Astrocyte (in vitro differentiated cells and primary cell): Measurements from ENCODE around the gene ATP4B. TPM values are rescaled to one million over a fixed set of nuclear protein-coding genes. Genes with fewer than 3 reads are reported as not detected.
A peak's percentile ranks its signal among the peaks of the same experiment; 100 is the strongest.
"Not testable (repeated sequence)": the region's sequence is repeated elsewhere in the genome, so short reads cannot be mapped to it uniquely, and the experiment has no call there.

Source experiments
- DNase-seq: peaks from one replicate; pipeline ENCODE4 v3.0.0-alpha.2; 2010; ENCODE audit warnings: low read depth
- FAIRE-seq: peaks from 2 replicates; lab custom pipeline; 2011; peaks lifted over from hg19 to GRCh38; lab: Jason Lieb, UNC
- H2AFZ ChIP-seq: 2 replicates; pipeline ENCODE4 v1.6.0; 2012; ENCODE audit warnings: low read depth, low read length, inconsistent platforms
- H3K27ac ChIP-seq: 2 replicates; pipeline ENCODE4 v1.5.1; 2011; ENCODE audit warnings: low read depth, low read length, inconsistent platforms
- H3K27me3 ChIP-seq: 2 replicates; pipeline ENCODE4 v1.6.0; 2011; ENCODE audit warnings: low read length, inconsistent platforms; ENCODE audit not compliant: insufficient read depth
- H3K36me3 ChIP-seq: 2 replicates; pipeline ENCODE4 v1.5.1; 2011; ENCODE audit warnings: low read length, inconsistent platforms; ENCODE audit not compliant: insufficient read depth
- H3K4me1 ChIP-seq: 2 replicates; pipeline ENCODE4 v1.5.1; 2011; ENCODE audit warnings: low read length, inconsistent platforms; ENCODE audit not compliant: insufficient read depth
- H3K4me2 ChIP-seq: 2 replicates; pipeline ENCODE4 v1.6.0; 2012; ENCODE audit warnings: low read length, inconsistent platforms
- H3K4me3 ChIP-seq: 2 replicates; pipeline ENCODE4 v1.5.1; 2011; ENCODE audit warnings: low read depth, mild to moderate bottlenecking, low read length, inconsistent platforms; ENCODE audit not compliant: insufficient read depth
- H3K79me2 ChIP-seq: 2 replicates; pipeline ENCODE4 v1.6.0; 2012; ENCODE audit warnings: mild to moderate bottlenecking, low read length, inconsistent platforms; ENCODE audit not compliant: insufficient read depth
- H3K9ac ChIP-seq: 2 replicates; pipeline ENCODE4 v1.6.0; 2012; ENCODE audit warnings: mild to moderate bottlenecking, low read length, inconsistent platforms
- H3K9me3 ChIP-seq: 2 replicates; pipeline ENCODE4 v1.5.1; 2012; ENCODE audit warnings: low read depth, mild to moderate bottlenecking, low read length, inconsistent platforms; ENCODE audit not compliant: insufficient read depth
- H4K20me1 ChIP-seq: 2 replicates; pipeline ENCODE4 v1.6.0; 2012; ENCODE audit warnings: low read length, inconsistent platforms; ENCODE audit not compliant: insufficient read depth
- H3K27ac Mint-ChIP-seq: one replicate; pipeline ENCODE4 v1.8.0; 2021; ENCODE audit warnings: mild to moderate bottlenecking, mixed read lengths; ENCODE audit not compliant: unreplicated experiment
- H3K27me3 Mint-ChIP-seq: one replicate; pipeline ENCODE4 v1.8.0; 2021; ENCODE audit warnings: low read depth, mixed read lengths; ENCODE audit not compliant: unreplicated experiment
- H3K36me3 Mint-ChIP-seq: one replicate; pipeline ENCODE4 v1.8.0; 2021; ENCODE audit warnings: low read depth, mixed read lengths; ENCODE audit not compliant: unreplicated experiment
- H3K4me1 Mint-ChIP-seq: one replicate; pipeline ENCODE4 v1.8.0; 2021; ENCODE audit warnings: low read depth, mixed read lengths; ENCODE audit not compliant: unreplicated experiment
- H3K4me3 Mint-ChIP-seq: one replicate; pipeline ENCODE4 v1.8.0; 2021; ENCODE audit warnings: mild to moderate bottlenecking, moderate library complexity, mixed read lengths; ENCODE audit not compliant: unreplicated experiment
- H3K9me3 Mint-ChIP-seq: one replicate; pipeline ENCODE4 v1.8.0; 2021; ENCODE audit warnings: mild to moderate bottlenecking, mixed read lengths; ENCODE audit not compliant: unreplicated experiment
- EZH2 ChIP-seq: IDR thresholded peaks from 2 replicates; pipeline ENCODE4 v1.6.1; 2012; ENCODE audit warnings: mild to moderate bottlenecking, low read length, inconsistent platforms; ENCODE audit not compliant: insufficient read depth
- total RNA-seq: library from RNA; stranded (reverse); gene quantifications from 2 replicates; pipeline ENCODE4 v1.2.1, GENCODE V29; 2021
- TF ChIP-seq, protein P1 (sequence below): IDR thresholded peaks from 2 replicates; pipeline ENCODE4 v1.5.1; 2011; ENCODE audit warnings: low read depth, mild to moderate bottlenecking, inconsistent platforms, low read length, moderate library complexity; ENCODE audit not compliant: insufficient read depth

The ATP4B gene
- total RNA-seq, 1 donor from 2014 or later, result not detected

DNA sequence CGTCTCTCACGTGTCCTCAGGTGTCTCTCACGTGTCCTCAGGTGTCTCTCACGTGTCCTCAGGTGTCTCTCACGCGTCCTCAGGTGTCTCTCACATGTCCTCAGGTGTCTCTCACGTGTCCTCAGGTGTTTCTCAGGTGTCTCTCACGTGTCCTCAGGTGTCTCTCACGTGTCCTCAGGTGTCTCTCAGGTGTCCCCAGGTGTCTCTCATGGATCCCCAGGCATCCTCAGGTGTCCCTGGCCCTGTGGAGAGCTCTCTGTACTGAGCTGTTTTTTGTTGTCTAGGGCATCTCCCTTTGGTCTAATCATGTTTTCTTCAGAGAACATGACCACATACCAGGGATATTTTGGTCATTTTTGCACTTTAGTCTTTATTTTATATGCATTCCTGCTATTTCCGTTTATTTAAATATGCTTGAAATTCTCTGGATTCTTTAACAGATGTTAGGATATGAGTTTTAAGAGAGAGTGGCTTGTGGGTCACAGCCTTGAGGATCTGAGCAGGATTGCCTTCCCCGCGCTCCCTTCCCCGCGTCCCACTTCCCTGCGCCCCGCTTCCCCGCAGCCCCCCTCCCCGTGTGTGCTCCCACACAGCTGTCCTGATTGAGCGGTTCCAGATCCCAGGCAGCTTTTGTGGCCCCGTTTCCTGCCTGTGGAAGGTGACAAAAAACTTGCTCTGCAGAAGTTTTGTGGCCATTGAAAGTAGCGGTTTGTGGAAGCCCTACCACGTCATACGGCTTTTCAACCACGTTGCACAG, 31.9 kb downstream of the ATP4B start:
- Histone ChIP-seq H3K27ac (no peak overlapping the region), H3K4me1 (peaks cover 10% of the 10 kb centered on the region), H3K36me3 (peaks cover 4% of the 10 kb centered on the region), H3K79me2 (peaks cover 46% of the 10 kb centered on the region), H2AFZ (no peak overlapping the region), H3K9me3 (no peaks in the 10 kb centered on the region), H3K27me3 (no peaks in the 10 kb centered on the region), H3K9ac (no peak overlapping the region), H3K4me3 (no peak overlapping the region), H4K20me1 (peaks cover 80% of the 10 kb centered on the region), H3K4me2 (peak overlapping the region; percentile 62)
- Mint-ChIP-seq H3K9me3 (no peaks in the 10 kb centered on the region), H3K36me3 (peaks cover 20% of the 10 kb centered on the region), H3K4me3 (no peak overlapping the region), H3K27ac (peak overlapping the region; percentile 41), H3K27me3 (no peaks in the 10 kb centered on the region), H3K4me1 (peaks cover 4% of the 10 kb centered on the region)
- FAIRE-seq, result no peak
- no peak for TF ChIP-seq EZH2
- TF ChIP-seq, protein P1, sequence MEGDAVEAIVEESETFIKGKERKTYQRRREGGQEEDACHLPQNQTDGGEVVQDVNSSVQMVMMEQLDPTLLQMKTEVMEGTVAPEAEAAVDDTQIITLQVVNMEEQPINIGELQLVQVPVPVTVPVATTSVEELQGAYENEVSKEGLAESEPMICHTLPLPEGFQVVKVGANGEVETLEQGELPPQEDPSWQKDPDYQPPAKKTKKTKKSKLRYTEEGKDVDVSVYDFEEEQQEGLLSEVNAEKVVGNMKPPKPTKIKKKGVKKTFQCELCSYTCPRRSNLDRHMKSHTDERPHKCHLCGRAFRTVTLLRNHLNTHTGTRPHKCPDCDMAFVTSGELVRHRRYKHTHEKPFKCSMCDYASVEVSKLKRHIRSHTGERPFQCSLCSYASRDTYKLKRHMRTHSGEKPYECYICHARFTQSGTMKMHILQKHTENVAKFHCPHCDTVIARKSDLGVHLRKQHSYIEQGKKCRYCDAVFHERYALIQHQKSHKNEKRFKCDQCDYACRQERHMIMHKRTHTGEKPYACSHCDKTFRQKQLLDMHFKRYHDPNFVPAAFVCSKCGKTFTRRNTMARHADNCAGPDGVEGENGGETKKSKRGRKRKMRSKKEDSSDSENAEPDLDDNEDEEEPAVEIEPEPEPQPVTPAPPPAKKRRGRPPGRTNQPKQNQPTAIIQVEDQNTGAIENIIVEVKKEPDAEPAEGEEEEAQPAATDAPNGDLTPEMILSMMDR, result no peak
- DNase-seq, result peak; percentile 54

DNA sequence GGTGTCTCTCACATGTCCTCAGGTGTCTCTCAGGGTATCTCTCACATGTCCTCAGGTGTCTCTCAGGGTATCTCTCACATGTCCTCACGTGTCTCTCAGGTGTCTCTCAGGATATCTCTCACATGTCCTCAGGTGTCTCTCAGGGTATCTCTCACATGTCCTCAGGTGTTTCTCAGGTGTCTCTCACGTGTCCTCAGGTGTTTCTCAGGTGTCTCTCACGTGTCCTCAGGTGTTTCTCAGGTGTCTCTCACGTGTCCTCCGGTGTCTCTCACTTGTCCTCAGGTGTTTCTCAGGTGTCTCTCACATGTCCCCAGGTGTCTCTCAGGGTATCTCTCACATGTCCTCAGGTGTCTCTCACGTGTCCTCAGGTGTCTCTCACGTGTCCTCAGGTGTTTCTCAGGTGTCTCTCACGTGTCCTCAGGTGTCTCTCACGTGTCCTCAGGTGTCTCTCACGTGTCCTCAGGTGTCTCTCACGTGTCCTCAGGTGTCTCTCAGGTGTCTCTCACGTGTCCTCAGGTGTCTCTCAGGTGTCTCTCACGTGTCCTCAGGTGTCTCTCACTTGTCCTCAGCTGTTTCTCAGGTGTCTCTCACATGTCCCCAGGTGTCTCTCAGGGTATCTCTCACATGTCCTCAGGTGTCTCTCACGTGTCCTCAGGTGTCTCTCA, 33.2 kb downstream of the ATP4B start:
- H3K9me3 Mint-ChIP-seq, DNase-seq, H3K4me1 Mint-ChIP-seq, H3K9me3 ChIP-seq, H3K4me2 ChIP-seq, H3K9ac ChIP-seq, H3K4me3 Mint-ChIP-seq, H3K27me3 ChIP-seq, H3K27ac ChIP-seq, H3K4me3 ChIP-seq, H3K4me1 ChIP-seq, H3K27me3 Mint-ChIP-seq, H3K27ac Mint-ChIP-seq, FAIRE-seq, H3K36me3 ChIP-seq, H2AFZ ChIP-seq: not testable (repeated sequence)
- H3K79me2 ChIP-seq, result peaks cover 42% of the 10 kb centered on the region
- H3K36me3 Mint-ChIP-seq, result peaks cover 20% of the 10 kb centered on the region
- H4K20me1 ChIP-seq, result peaks cover 74% of the 10 kb centered on the region

DNA sequence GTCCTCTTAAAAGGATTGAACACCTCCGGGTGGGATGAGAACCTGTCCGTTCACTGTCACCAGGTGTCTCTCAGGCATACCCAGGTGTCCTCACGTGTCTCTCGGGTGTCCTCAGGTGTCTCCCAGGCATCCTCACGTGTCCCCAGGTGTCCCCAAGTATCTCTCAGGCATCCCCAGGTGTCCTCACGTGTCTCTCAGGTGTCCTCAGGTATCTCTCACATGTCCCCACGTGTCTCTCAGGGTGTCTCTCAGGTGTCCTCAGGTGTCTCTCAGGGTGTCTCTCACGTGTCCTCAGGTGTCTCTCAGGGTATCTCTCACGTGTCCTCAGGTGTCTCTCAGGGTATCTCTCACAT, 33.8 kb downstream of the ATP4B start:
- no peak overlapping the region for H3K4me3 ChIP-seq
- peaks cover 6% of the 10 kb centered on the region for H3K4me1 Mint-ChIP-seq
- peaks cover 20% of the 10 kb centered on the region for H3K36me3 Mint-ChIP-seq
- no peak overlapping the region for H3K4me2 ChIP-seq
- FAIRE-seq (no peak), DNase-seq (no peak)
- H3K9ac ChIP-seq, result no peak overlapping the region
- H3K36me3 ChIP-seq, result peaks cover 2% of the 10 kb centered on the region
- H2AFZ ChIP-seq, result no peak overlapping the region
- no peak overlapping the region for H3K4me3 Mint-ChIP-seq
- H3K9me3 Mint-ChIP-seq, result no peaks in the 10 kb centered on the region
- peaks cover 10% of the 10 kb centered on the region for H3K4me1 ChIP-seq
- H3K79me2 ChIP-seq, result peaks cover 41% of the 10 kb centered on the region
- no peak overlapping the region for H3K27ac Mint-ChIP-seq
- H3K27me3 Mint-ChIP-seq, result no peaks in the 10 kb centered on the region
- no peaks in the 10 kb centered on the region for H3K9me3 ChIP-seq
- H3K27me3 ChIP-seq, result no peaks in the 10 kb centered on the region
- no peak overlapping the region for H3K27ac ChIP-seq
- no peak for TF ChIP-seq EZH2
- TF ChIP-seq, protein P1, result no peak
- peaks cover 72% of the 10 kb centered on the region for H4K20me1 ChIP-seq
